Measurements from ENCODE around the gene AP4S1. TPM values are rescaled to one million over a fixed set of nuclear protein-coding genes. Genes with fewer than 3 reads are reported as not detected.

The AP4S1 gene
- total and polyA plus RNA-seq, 11 donors: 6.4 to 11.9 (median 8.6) TPM

GRCh38 chr14:31029016-31029970 lies 3.8 kb downstream of the AP4S1 start:
- TF ChIP-seq POLR2A (IDR thresholded peaks at IDR 0.05) (no peak), CTCF (IDR thresholded peaks at IDR 0.05) (no peak)
- H3K4me3 ChIP-seq: no peak overlapping the region
- H3K36me3 ChIP-seq: no peaks in the 10 kb centered on the region
- intact Hi-C loops (cut with DNase I): loop anchor here in 2 of 10 donors (5.0 kb wide), 2 partner anchors 38 to 47 kb away; no protein-coding TSS in a partner anchor
- 93 to 98% (median 97%) methylated on average over 3 of the region's 3 CpGs for WGBS, 4 donors
- no peaks in the 10 kb centered on the region for H3K27me3 ChIP-seq
- no peak for DNase-seq
- no peak overlapping the region for H3K27ac ChIP-seq
- H3K9me3 ChIP-seq: no peaks in the 10 kb centered on the region
- H3K4me1 ChIP-seq: peaks cover 0 to 18% (median 10%) of the 10 kb centered on the region in 12 donors
- ATAC-seq: no peak

GRCh38 chr14:31030469-31030868 lies 5.0 kb downstream of the AP4S1 start:
- intact Hi-C loops (cut with DNase I): no loop called here
- H3K27me3 ChIP-seq: no peaks in the 10 kb centered on the region
- DNase-seq: no peak
- peaks cover 0 to 11% (median 4%) of the 10 kb centered on the region in 12 donors for H3K4me1 ChIP-seq
- no peak for TF ChIP-seq POLR2A (IDR thresholded peaks at IDR 0.05)
- no peak overlapping the region for H3K27ac ChIP-seq
- WGBS, 4 donors: 87 to 94% (median 91%) methylated on average over 5 of the region's 5 CpGs
- no peaks in the 10 kb centered on the region for H3K9me3 ChIP-seq
- no peak for ATAC-seq
- H3K36me3 ChIP-seq: no peaks in the 10 kb centered on the region
- no peak overlapping the region for H3K4me3 ChIP-seq

GRCh38 chr14:31036552-31036951 lies 11.1 kb downstream of the AP4S1 start:
- Histone ChIP-seq H3K36me3 (peaks cover 0 to 15% (median 0%) of the 10 kb centered on the region in 9 donors), H3K27ac (no peak overlapping the region), H3K4me1 (peaks cover 0 to 9% (median 0%) of the 10 kb centered on the region in 12 donors), H3K9me3 (no peaks in the 10 kb centered on the region), H3K27me3 (no peaks in the 10 kb centered on the region), H3K4me3 (no peak overlapping the region)
- ATAC-seq (no peak), DNase-seq (no peak)
- intact Hi-C loops (cut with DNase I): no loop called here
- 95 to 100% (median 99%) methylated on average over 4 of the region's 4 CpGs for WGBS, 4 donors
- TF ChIP-seq CTCF (IDR thresholded peaks at IDR 0.05) (no peak), POLR2A (IDR thresholded peaks at IDR 0.05) (no peak)

- H3K27me3 ChIP-seq: no peaks in the 10 kb centered on the region
- no peaks in the 10 kb centered on the region for H3K9me3 ChIP-seq
- intact Hi-C loops (cut with DNase I): no loop called here
- ATAC-seq (no peak), DNase-seq (no peak)
- H3K36me3 ChIP-seq: peaks cover 0 to 15% (median 0%) of the 10 kb centered on the region in 9 donors
- 78 to 95% (median 92%) methylated on average over 1 of the region's 1 CpG for WGBS, 4 donors
- H3K27ac ChIP-seq: no peak overlapping the region
- TF ChIP-seq POLR2A (IDR thresholded peaks at IDR 0.05) (no peak), CTCF (IDR thresholded peaks at IDR 0.05) (no peak)
- peaks cover 0 to 9% (median 0%) of the 10 kb centered on the region in 12 donors for H3K4me1 ChIP-seq
- no peak overlapping the region for H3K4me3 ChIP-seq
Measured at GRCh38 chr14:31037709-31038221, 12.3 kb downstream of the AP4S1 start.
